Thoracic aorta endothelial cell (primary cell): ENCODE results near the gene ARFGAP2. TPM values are rescaled to one million over a fixed set of nuclear protein-coding genes. Genes with fewer than 3 reads are reported as not detected.

Source experiments
- small RNA-seq: library from RNA; depleted of rRNA; stranded (forward); fragments of <200 nt; gene quantifications from one replicate; pipeline ENCODE3, GENCODE V24; 2012
- total RNA-seq: library from RNA; depleted of rRNA; stranded (reverse); fragments of >200 nt; gene quantifications from 2 replicates; pipeline ENCODE4 v1.2.3, GENCODE V29; 2012

Gene ARFGAP2
- 113 and 145 TPM in 2 replicates for total RNA-seq

GRCh38 chr11:47176328-47177228 is at the start of gene ARFGAP2:
Gene ARFGAP2, minus strand, starts transcription at chr11:47176879. Its CDS starts 26 bp downstream, at chr11:47176853.

GRCh38 chr11:47186076-47186699 is 9.5 kb upstream of the ARFGAP2 start, which contains the start of gene PACSIN3:
Gene PACSIN3, minus strand, starts transcription at chr11:47186434. Its CDS starts 3,707 bp downstream, at chr11:47182727.

Small RNA genes lying within 50 kb of the gene (small RNA-seq; reads per million reads assigned to genes)
- not detected for gene MIR6745

Other genes with a start within 250 kb of the ARFGAP2 start
- 20.6 and 26.9 TPM in 2 replicates for gene CSTPP1, start 240.1 kb downstream of the ARFGAP2 start, total RNA-seq
- 13.0 and 14.6 TPM in 2 replicates for gene PACSIN3, start 9.6 kb upstream of the ARFGAP2 start, total RNA-seq
- gene DDB2, start 38.1 kb upstream of the ARFGAP2 start, total RNA-seq: 85.0 and 103 TPM in 2 replicates
- 23.5 and 27.3 TPM in 2 replicates for gene ACP2, start 71.9 kb upstream of the ARFGAP2 start, total RNA-seq
- gene NR1H3, start 81.1 kb upstream of the ARFGAP2 start, total RNA-seq: 2.8 and 3.2 TPM in 2 replicates
- gene MADD, start 93.3 kb upstream of the ARFGAP2 start, total RNA-seq: 20.5 and 25.5 TPM in 2 replicates
- not detected in 2 replicates for gene MYBPC3, start 175.8 kb upstream of the ARFGAP2 start, total RNA-seq
- gene SPI1, start 201.7 kb upstream of the ARFGAP2 start, total RNA-seq: not detected in 2 replicates
- gene SLC39A13, start 231.7 kb upstream of the ARFGAP2 start, total RNA-seq: 49.7 and 51.1 TPM in 2 replicates
- gene PSMC3, start 249.6 kb upstream of the ARFGAP2 start, total RNA-seq: 165 and 178 TPM in 2 replicates